Thymus (tissue), 11 donors: ENCODE data around the gene COPS2. TPM values are rescaled to one million over a fixed set of nuclear protein-coding genes. Genes with fewer than 3 reads are reported as not detected.

ENCODE experiments used
- DNase-seq, 9 donors: peaks; one replicate each; pipeline ENCODE4 v3.0.0-alpha.2; 2013; ENCODE audit warnings: low spot score in 9 of 9, low read depth in 6 of 9, missing footprints in 1 of 9
- H3K27ac ChIP-seq, 2 donors: one replicate each; pipeline ENCODE4 v1.5.1; 2013; ENCODE audit warnings: control low read depth in 1 of 2, low read depth in 1 of 2, low read length in 1 of 2, mild to moderate bottlenecking in 1 of 2, moderate library complexity in 1 of 2
- H3K27me3 ChIP-seq, 2 donors: one replicate each; pipeline ENCODE4 v1.5.1; 2013; ENCODE audit warnings: low read length in 1 of 2; ENCODE audit not compliant: control insufficient read depth in 2 of 2, insufficient read depth in 1 of 2
- H3K36me3 ChIP-seq, 2 donors: one replicate each; pipeline ENCODE4 v1.5.1; 2013; ENCODE audit warnings: low read length in 1 of 2, mild to moderate bottlenecking in 1 of 2, moderate library complexity in 1 of 2; ENCODE audit not compliant: control insufficient read depth in 2 of 2, insufficient read depth in 2 of 2
- H3K4me1 ChIP-seq, 2 donors: one replicate each; pipeline ENCODE4 v1.5.1; 2013; ENCODE audit warnings: low read length in 2 of 2; ENCODE audit not compliant: control insufficient read depth in 2 of 2, insufficient read depth in 2 of 2
- H3K4me3 ChIP-seq, 2 donors: one replicate each; pipeline ENCODE4 v1.5.1; 2013; ENCODE audit warnings: low read length in 2 of 2, control low read depth in 1 of 2, mild to moderate bottlenecking in 1 of 2
- H3K9me3 ChIP-seq, 2 donors: one replicate each; pipeline ENCODE4 v1.5.1; 2013; ENCODE audit warnings: low read length in 1 of 2, mild to moderate bottlenecking in 1 of 2; ENCODE audit not compliant: control insufficient read depth in 2 of 2, insufficient read depth in 1 of 2
- WGBS: extraction: QIAGEN DNeasy Blood & Tissue Kit; methylation state at CpG from one replicate; pipeline ENCODE4 v1.1.7; 2013; 5-methylcytosine and 5-hydroxymethylcytosine counted together
- polyA plus RNA-seq: library from polyadenylated mRNA; stranded (reverse); fragments of 200-250 nt; gene quantifications from one replicate; pipeline ENCODE4 v1.2.3, GENCODE V29; 2013
- total RNA-seq: library from RNA; stranded (reverse); fragments of 120-200 nt; gene quantifications from one replicate; pipeline ENCODE4 v1.2.4, GENCODE V29; 2013
- donor health status: healthy.

COPS2 gene
- total and polyA plus RNA-seq, 2 donors: 47.3 to 47.7 TPM

DNA sequence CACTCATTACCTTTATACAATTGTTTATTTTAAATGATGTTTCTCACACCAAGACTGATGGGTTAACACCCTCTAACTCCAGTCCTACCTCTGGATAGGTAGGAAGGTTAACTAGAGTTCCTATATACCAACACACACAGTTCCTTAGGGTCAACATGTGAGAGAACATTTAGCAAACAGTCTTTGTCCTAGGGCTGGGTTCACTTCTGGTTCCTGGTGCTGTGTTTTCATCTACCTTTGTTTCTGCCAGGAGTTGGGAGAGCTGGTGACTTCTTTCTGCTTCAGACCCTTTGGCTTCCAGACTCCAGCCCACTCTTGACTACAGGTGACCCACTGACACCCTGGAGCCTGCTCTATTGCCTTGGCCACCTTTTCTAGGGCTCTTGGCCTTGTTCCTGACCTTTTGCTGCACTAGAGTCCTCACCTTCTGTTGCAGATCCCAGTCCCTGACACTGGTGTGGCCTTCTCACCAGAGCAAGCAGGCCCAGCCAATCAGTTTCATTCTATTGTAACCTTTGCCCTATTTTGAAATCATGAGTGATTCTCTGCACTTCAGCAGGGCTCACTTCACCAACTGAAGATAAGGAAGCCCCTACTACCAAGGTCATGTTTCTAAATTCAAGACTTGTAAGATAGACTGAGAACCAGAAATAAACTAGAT is 59.2 kb downstream of the COPS2 start:
- H3K4me3 ChIP-seq: no peak overlapping the region
- H3K36me3 ChIP-seq: no peaks in the 10 kb centered on the region
- H3K4me1 ChIP-seq: no peaks in the 10 kb centered on the region
- H3K9me3 ChIP-seq: no peaks in the 10 kb centered on the region
- H3K27ac ChIP-seq: no peak overlapping the region
- no peak for DNase-seq
- H3K27me3 ChIP-seq: no peaks in the 10 kb centered on the region

DNA sequence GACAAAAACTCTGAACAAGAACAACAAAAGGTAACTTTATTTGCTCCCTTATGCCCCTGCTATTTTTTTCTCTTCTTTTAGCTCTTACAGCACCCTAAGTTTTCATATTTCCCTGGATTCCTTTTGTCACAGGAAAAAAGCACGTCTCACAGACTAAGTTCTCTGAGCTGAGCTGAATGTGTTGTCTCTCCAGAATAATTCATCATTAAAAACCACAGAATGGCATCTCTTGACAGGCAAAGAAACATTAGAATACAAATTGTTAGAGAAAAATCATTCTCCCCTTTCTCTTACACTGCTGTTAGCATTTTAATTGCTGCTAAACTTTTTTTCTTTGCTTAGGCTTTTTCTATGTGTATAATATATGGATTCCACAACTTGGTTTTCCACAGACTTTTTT is 60.5 kb downstream of the COPS2 start:
- H3K36me3 ChIP-seq: no peaks in the 10 kb centered on the region
- H3K4me3 ChIP-seq: no peak overlapping the region
- no peak for DNase-seq
- no peaks in the 10 kb centered on the region for H3K27me3 ChIP-seq
- no peaks in the 10 kb centered on the region for H3K4me1 ChIP-seq
- no peaks in the 10 kb centered on the region for H3K9me3 ChIP-seq
- H3K27ac ChIP-seq: no peak overlapping the region
- WGBS: 83% methylated on average over 1 of the region's 1 CpG

DNA sequence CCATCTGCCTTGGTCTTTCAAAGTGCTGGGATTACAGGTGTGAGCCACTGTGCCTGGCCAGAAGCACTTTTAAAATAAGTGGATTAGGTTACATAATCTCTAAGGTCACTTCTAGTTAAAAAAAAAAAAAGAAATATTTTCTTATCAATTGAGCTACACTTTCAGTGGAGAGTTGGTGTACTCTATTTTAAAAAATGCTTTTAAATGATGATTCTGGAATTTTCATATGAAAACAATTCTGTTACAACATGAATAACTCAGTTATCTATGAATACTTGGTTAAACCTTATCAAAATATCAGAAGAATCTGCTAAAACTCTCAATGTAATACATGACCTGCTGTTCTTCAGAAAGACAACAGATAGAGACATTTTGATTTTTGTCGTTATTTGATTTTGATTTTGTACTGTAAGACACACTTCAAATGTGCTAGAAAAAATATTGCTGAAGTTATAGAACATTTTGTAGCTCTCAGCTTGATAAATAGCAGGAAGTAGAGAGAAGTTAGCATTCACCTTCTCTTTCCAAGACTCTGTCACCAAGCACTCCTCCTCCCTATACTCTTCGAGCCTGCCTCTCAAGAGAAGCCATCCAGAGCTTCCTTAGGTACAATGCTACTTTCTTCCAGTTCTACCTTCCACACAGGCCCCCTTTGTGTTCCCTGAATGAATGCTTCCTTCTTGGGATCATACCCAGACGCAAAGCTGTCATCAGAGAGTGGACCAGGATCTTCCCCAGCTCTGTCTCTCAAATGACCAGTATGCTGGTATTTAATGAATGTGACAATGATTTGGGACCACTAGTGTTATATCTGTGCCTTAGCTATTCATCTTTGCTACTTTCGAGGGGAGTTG is 61.9 kb downstream of the COPS2 start:
- Histone ChIP-seq H3K4me1 (no peaks in the 10 kb centered on the region), H3K9me3 (no peaks in the 10 kb centered on the region), H3K27me3 (no peaks in the 10 kb centered on the region), H3K27ac (no peak overlapping the region), H3K36me3 (no peaks in the 10 kb centered on the region), H3K4me3 (no peak overlapping the region)
- no peak for DNase-seq
- 97% methylated on average over 4 of the region's 4 CpGs for WGBS

DNA sequence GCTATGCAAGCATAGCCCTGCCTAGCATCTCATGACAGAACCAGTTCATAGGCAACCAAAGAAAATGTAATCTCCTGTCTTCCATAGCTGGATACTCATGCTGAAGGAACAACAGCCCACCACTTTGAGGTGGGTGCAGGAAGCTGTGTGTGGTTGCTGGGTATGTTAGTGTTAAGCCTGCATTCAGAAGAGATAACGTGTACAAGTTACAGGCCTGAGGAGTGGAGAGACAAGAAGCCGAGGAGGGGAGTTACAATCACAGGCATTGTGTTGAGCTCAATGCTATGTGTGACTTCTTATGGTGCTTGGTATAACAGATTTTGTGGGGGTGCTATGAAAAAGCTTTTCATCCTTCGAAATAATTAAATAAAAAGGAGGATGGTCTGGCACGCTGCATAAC is 66.4 kb downstream of the COPS2 start:
- Histone ChIP-seq H3K27ac (no peak overlapping the region), H3K36me3 (no peaks in the 10 kb centered on the region), H3K4me3 (no peak overlapping the region), H3K27me3 (no peaks in the 10 kb centered on the region), H3K9me3 (no peaks in the 10 kb centered on the region), H3K4me1 (no peaks in the 10 kb centered on the region)
- no peak for DNase-seq
- 94% methylated on average over 4 of the region's 4 CpGs for WGBS

DNA sequence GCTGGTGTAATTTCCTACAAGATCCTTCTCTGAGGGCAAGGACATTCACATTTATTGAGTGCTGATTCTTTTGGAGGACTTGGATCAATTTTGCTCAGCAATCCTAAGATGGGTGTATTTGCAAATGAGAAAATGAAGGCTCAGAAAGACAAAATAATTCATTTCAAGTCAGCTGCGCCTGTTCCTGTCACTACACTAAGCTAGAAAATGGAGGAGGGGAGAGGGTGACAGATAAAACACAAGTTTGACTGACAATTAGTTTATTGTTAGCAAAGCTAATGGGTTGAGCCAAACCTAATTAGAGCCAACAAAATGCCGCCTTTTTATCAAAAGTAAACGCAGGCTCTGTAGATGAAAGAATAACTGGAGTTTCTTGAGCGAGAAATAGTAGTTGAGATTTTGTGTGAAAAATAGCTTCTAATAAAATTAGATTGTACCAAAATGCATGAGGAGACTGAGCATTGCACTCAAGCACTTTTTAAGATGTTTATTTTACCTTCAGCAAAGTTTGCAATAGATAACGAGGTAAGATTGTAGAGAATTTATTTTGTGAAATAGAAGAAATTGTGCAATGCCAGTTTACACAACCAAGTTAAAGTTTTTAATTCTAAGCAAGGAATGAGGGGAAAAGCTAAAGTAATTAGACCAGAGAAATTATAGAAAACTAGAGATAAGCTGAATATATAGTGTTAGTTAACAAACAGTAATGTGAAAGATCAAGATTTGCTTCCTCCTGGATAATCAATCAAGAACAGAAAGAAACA is 69.5 kb downstream of the COPS2 start:
- WGBS: 97% methylated on average over 5 of the region's 5 CpGs
- DNase-seq: no peak
- H3K9me3 ChIP-seq: no peaks in the 10 kb centered on the region
- H3K4me3 ChIP-seq: no peak overlapping the region
- H3K36me3 ChIP-seq: no peaks in the 10 kb centered on the region
- H3K4me1 ChIP-seq: no peaks in the 10 kb centered on the region
- H3K27ac ChIP-seq: no peak overlapping the region
- no peaks in the 10 kb centered on the region for H3K27me3 ChIP-seq

DNA sequence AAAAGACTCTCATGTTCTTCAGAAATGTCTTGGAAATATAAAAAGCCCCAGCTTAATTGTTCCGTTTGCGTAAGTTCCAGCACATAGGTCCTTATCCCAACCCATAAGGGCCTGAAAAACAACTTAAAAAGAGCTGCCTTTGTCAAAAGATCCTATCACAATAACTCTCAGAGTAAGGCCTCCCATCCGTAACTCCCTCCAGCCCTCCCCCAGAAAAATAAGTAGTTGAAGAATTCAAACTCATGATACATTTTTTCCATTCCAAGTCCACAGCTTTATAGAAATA is 71.2 kb downstream of the COPS2 start:
- no peak for DNase-seq
- WGBS: 97% methylated on average over 3 of the region's 3 CpGs
- no peak overlapping the region for H3K27ac ChIP-seq

DNA sequence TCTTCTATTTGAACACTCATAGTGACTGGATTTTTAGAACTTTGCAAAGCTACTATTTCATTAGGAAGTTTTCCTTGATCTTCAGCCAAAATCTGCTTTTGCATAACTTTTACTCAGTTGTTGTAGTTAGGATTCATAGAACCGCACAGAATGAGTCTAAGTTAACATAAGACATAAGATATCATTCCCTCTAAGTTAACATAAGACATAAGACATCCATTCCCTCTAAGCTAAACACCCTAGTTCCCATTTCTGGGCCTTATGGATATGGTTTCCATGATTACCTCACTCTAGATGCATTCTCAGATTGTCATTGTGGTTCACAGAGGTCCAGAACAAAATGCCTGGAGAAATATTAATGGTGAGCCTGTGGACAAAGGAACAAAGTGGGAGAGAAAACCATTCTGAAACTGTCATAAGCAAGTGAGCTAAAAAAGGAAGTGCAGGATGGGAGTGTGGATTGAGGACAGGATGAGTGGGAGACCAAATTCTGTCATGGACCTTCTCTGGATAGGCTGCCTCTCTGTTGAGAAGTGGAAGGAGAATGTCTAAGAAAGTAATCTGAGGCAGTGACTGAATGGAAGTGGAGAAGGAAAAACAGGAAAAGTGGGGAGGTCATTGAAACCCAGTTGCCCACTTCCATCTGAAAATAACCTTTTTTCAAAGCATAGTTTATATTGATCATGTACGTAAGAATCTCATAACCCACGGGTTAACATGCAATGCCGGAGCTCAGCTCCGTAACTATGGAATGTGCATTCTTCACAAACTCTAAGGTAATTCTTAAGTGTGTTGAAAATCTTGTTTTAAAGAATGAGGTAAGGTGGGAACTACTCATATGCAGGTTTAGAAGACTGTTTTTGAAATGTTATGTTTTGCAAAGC is 71.8 kb downstream of the COPS2 start:
- Histone ChIP-seq H3K36me3 (no peaks in the 10 kb centered on the region), H3K9me3 (no peaks in the 10 kb centered on the region), H3K27ac (no peak overlapping the region), H3K27me3 (no peaks in the 10 kb centered on the region), H3K4me1 (no peaks in the 10 kb centered on the region), H3K4me3 (no peak overlapping the region)
- 88% methylated on average over 5 of the region's 5 CpGs for WGBS
- DNase-seq: no peak

More for the DNA sequence above, 71.2 kb downstream of the COPS2 start:
- H3K9me3 ChIP-seq: no peaks in the 10 kb centered on the region
- H3K36me3 ChIP-seq: no peaks in the 10 kb centered on the region
- no peaks in the 10 kb centered on the region for H3K4me1 ChIP-seq
- no peak overlapping the region for H3K4me3 ChIP-seq
- H3K27me3 ChIP-seq: no peaks in the 10 kb centered on the region

DNA sequence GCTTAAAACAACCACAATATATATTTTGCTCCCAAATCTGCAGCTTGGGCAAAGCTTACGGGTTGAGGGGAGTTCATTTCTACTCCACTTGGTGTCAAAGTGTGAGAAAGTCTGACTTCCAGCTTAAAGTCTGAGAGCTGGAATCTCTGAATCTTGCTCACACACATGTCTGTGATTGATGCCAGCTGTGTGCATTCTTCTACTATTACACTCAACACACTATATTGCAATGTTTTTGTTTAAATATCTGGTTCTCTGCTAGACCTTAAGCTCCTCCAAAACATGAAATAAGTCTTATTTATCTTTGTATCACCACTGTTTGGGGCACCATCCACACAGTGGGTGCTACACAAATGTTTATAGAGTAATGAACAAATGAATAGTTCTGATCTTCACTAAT is 72.4 kb downstream of the COPS2 start:
- H3K27me3 ChIP-seq: no peaks in the 10 kb centered on the region
- H3K36me3 ChIP-seq: no peaks in the 10 kb centered on the region
- WGBS: 47% methylated on average over 1 of the region's 1 CpG
- H3K4me3 ChIP-seq: no peak overlapping the region
- no peaks in the 10 kb centered on the region for H3K4me1 ChIP-seq
- DNase-seq: no peak
- no peak overlapping the region for H3K27ac ChIP-seq
- no peaks in the 10 kb centered on the region for H3K9me3 ChIP-seq
